Hepatocyte (in vitro differentiated cells): ENCODE data around the gene UNC5CL.

Source experiments
- EZH2 ChIP-seq: fragments of 200-600 bp; sonication (generic); IDR thresholded peaks from 2 replicates; pipeline ENCODE4 v1.6.1; 2016; ENCODE audit warnings: antibody characterized with exemption, mild to moderate bottlenecking, borderline replicate concordance
- EZH2phosphoT487 ChIP-seq: fragments of 200-600 bp; sonication (generic); IDR thresholded peaks from one replicate; pipeline ENCODE4 v1.6.1; 2018; ENCODE audit warnings: antibody characterized with exemption, mild to moderate bottlenecking, low read depth, moderate library complexity; ENCODE audit not compliant: unreplicated experiment, severe bottlenecking
- TF ChIP-seq, protein P1 (sequence below): fragments of 200-600 bp; sonication (generic); IDR thresholded peaks from 2 replicates; pipeline ENCODE4 v1.5.1; 2016; ENCODE audit warnings: antibody characterized with exemption, mild to moderate bottlenecking; ENCODE audit not compliant: poor library complexity

DNA sequence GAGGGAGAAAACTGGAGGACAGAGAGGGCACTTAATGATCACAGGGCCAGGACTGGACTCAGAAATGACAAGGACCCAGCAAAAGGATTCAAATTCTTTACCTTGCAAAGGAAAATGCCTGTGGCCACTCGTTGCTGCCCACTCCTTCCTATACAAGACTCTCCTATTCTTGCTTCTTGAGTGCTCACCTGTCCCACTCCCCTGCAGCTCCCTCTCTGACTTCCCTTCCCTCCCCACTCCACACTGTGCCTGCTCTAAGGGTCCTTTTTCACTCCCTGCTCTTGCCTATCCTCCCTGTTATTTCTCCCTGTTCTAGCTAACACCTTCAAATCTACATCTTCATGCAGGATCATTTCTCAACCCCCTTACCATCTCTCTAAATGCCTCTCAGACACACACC lies 56.1 kb downstream of the UNC5CL start:
- TF ChIP-seq EZH2phosphoT487: no peak
- TF ChIP-seq, protein P1, sequence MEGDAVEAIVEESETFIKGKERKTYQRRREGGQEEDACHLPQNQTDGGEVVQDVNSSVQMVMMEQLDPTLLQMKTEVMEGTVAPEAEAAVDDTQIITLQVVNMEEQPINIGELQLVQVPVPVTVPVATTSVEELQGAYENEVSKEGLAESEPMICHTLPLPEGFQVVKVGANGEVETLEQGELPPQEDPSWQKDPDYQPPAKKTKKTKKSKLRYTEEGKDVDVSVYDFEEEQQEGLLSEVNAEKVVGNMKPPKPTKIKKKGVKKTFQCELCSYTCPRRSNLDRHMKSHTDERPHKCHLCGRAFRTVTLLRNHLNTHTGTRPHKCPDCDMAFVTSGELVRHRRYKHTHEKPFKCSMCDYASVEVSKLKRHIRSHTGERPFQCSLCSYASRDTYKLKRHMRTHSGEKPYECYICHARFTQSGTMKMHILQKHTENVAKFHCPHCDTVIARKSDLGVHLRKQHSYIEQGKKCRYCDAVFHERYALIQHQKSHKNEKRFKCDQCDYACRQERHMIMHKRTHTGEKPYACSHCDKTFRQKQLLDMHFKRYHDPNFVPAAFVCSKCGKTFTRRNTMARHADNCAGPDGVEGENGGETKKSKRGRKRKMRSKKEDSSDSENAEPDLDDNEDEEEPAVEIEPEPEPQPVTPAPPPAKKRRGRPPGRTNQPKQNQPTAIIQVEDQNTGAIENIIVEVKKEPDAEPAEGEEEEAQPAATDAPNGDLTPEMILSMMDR: no peak
- no peak for TF ChIP-seq EZH2
